GM13976 (cell line): ENCODE data around the gene ITGA8.
"Not testable (repeated sequence)": the region's sequence is repeated elsewhere in the genome, so short reads cannot be mapped to it uniquely, and the experiment has no call there.

Source experiments
- DNase-seq: peaks from one replicate; pipeline ENCODE4 v3.0.0; 2012; ENCODE audit warnings: low spot score
- in situ Hi-C: fragments of 300-500 bp; cut with MboI; formaldehyde crosslinking; loops from one replicate; pipeline ENCODE4 v1.12.0; 2022; ENCODE audit warnings: low sequenced_read_pairs, mixed read lengths, inconsistent platforms; ENCODE audit not compliant: unreplicated experiment
- TF ChIP-seq, protein P1 (sequence below): IDR thresholded peaks from 2 replicates; pipeline ENCODE4 v1.5.1; 2012; ENCODE audit warnings: borderline replicate concordance, mild to moderate bottlenecking; ENCODE audit not compliant: insufficient read depth; ENCODE audit errors: extremely low read depth, missing control alignments, control extremely low read depth

ITGA8 gene

DNA sequence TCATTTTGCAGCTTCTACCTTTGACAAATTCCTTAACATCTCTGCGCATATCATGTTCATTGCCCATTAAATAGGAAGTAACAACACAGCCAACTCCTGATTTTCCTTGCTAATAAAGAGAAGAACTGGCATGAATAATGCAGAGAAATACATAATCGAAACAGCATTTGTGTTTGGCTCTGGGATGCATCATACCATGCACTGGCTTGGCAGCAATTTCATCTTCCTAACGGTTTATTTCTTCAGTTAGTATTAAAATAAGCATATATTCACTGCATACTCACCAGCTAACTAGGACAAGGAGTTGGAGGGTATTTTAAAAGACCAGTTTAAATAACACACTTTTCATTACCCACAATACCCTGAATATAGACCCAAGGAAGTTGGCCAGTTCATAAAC lies 132.5 kb downstream of the ITGA8 start:
- no peak for DNase-seq
- in situ Hi-C loops, result no loop called here
- TF ChIP-seq, protein P1, sequence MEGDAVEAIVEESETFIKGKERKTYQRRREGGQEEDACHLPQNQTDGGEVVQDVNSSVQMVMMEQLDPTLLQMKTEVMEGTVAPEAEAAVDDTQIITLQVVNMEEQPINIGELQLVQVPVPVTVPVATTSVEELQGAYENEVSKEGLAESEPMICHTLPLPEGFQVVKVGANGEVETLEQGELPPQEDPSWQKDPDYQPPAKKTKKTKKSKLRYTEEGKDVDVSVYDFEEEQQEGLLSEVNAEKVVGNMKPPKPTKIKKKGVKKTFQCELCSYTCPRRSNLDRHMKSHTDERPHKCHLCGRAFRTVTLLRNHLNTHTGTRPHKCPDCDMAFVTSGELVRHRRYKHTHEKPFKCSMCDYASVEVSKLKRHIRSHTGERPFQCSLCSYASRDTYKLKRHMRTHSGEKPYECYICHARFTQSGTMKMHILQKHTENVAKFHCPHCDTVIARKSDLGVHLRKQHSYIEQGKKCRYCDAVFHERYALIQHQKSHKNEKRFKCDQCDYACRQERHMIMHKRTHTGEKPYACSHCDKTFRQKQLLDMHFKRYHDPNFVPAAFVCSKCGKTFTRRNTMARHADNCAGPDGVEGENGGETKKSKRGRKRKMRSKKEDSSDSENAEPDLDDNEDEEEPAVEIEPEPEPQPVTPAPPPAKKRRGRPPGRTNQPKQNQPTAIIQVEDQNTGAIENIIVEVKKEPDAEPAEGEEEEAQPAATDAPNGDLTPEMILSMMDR, result no peak

DNA sequence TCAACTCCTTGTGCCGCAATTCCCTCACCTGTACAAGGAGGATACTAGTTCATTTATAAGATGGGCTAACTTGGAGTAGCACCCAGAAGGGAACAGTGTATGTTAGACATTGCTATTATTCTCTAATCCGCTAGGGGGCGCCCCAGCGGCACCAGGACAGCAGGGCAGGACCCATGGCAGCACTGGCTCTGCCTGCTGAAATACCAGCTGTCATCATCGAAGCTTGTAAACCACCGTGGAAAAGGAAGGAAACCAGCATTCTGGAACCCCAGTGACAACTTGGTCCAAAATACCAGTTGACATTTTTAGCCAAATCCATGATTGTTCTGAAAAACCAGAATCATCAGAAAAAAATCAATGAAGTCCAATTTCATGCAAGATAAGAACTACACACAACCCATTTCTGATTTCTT lies 134.4 kb downstream of the ITGA8 start:
- in situ Hi-C loops, result no loop called here
- TF ChIP-seq, protein P1, result peak; percentile 71
- peak; percentile 45 for DNase-seq

DNA sequence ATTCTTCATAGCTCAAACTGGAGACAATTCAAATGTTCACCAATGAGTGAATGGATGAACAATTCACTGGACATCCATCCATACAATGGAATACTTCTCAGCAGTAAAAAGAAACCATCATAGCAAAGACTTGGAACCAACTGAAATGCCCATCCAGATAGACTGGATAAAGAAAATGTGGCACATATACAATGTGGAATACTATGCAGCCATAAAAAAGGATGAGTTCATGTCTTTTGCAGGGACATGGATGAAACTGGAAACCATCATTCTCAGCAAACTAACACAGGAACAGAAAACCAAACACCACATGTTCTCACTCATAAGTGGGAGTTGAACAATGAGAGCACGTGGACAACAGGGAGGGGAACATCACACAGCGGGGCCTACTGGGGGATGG lies 136.8 kb downstream of the ITGA8 start:
- in situ Hi-C loops, result not testable (repeated sequence)

DNA sequence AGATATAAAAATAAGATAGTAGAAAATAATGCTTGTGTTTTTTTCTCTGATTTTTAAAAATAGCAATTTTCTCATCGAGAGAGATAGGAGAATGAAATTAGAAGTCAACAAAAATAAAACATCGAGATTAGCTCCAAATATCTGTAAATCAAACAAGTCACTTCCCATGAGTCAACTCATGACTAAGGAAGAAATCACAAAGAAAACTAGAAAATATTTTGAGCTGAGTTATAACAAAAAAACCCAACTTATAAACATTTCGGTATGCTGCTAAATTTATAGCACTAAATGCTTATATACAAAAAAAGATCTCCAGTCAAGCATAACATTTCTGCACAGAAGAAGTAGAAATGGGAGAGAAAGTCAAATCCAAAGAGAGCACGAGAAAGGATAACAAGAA lies 140.1 kb downstream of the ITGA8 start:
- TF ChIP-seq, protein P1, result no peak

More for the DNA sequence above, 136.8 kb downstream of the ITGA8 start:
- not testable (repeated sequence) for DNase-seq

DNA sequence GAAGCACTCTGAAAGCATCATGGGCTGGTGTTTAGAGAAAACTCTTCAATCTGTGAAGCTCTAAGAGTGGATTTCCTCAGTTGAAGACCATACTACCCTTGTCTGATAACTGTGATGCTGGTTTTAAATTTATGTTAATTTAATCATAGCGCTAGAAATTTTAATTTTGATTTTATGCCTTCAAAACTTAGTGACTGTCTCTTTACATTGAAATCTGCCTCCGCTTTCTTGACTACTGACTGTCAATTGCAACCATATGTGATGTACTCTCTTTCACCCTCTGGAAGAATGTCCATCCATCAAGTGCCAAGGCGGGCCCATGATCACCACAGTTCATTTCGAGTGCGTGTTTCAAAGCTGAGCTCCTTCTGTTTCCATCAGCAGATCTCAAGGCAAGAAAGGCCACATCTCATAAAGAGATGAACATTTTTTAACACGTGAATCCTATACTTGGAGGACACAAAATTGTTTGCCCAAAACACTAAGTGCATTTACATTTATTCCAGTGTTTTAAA lies 147.1 kb downstream of the ITGA8 start:
- no peak for DNase-seq
- in situ Hi-C loops, result no loop called here
- TF ChIP-seq, protein P1, result no peak

More for the DNA sequence above, 140.1 kb downstream of the ITGA8 start:
- DNase-seq, result no peak
- in situ Hi-C loops, result no loop called here

DNA sequence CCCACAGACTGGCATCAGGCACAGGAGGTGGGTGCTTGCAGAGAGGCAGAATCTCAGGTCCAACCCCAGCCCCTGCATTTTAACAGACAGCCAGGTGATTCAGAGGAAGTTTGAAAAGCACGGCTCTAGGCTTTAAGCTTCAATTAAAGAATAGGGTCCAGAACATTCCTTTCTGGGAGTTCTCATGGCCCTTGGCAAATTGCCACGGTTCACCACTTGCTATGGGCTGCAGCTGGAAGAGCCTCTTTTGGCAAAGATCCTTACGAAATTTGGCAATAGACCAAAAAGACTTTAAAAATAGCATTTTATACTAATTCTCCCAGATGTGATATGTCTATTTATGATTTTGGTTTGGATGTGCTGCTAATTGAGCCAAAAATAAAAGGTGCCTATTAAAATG lies 148.1 kb downstream of the ITGA8 start:
- DNase-seq, result no peak
- TF ChIP-seq, protein P1, result no peak
- in situ Hi-C loops, result no loop called here

DNA sequence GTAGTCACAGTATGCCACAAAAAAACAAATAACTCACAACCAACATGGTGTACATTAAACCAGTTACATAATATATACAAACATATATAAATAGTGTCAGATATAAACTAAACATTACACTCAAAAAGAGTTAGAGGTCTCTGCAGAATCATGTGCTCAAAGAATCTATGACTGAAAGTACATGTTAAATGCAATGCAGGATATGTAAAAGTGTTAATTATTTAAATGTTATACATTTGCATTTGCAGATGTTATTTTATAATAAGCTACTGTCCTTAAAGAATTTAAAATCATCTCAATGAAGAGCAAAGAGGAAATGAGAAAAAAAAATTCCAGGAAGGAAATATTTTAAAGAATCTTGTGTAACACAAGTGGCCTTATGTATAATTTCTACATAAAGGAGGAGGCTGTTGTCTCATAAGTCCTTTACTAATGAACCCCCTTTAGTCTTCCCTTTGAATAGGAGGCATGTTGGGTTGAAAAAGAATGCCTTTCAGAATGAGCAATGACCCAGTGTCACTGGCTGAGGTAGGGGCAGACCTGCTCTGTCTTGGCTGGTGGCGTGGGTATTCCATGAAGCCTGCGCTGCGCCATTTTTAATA lies 148.9 kb downstream of the ITGA8 start:
- TF ChIP-seq, protein P1, result no peak
- DNase-seq, result no peak
- in situ Hi-C loops, result no loop called here
